GM10248 (cell line): ENCODE results near the gene MAP2K7.

ENCODE experiments used
- CTCF ChIA-PET: fragments of 300-600 bp; sonication (Branson Sonifier 250); formaldehyde crosslinking; extraction: SDS; loops from one replicate; lab custom pipeline; 2021; ENCODE audit warnings: antibody characterized with exemption; lab: Yijun Ruan, JAX
- POLR2A ChIA-PET: fragments of 350-650 bp; sonication (Branson Sonifier 250); formaldehyde crosslinking; extraction: SDS; loops from one replicate; lab custom pipeline; 2020; ENCODE audit warnings: antibody characterized with exemption; lab: Yijun Ruan, JAX
- DNase-seq: peaks from one replicate; pipeline ENCODE4 v3.0.0; 2012; ENCODE audit errors: extremely low spot score
- CTCF ChIP-seq: IDR thresholded peaks from 2 replicates; pipeline ENCODE4 v1.5.1; 2012; ENCODE audit warnings: mild to moderate bottlenecking, low read depth; ENCODE audit errors: extremely low read depth, missing control alignments, control extremely low read depth

Gene MAP2K7

GRCh38 chr19:7894612-7895309, 8.9 kb upstream of the MAP2K7 start:
- CTCF ChIA-PET, result interaction anchor here (1.0 to 2.1 kb wide), 5 partner anchors 9 to 42 kb away, joined by 3 to 6 read pairs (median 4); partner anchors contain the start of gene MAP2K7
- POLR2A ChIA-PET, result no interaction called here
- no peak for TF ChIP-seq CTCF
- DNase-seq, result no peak

- TF ChIP-seq CTCF, result no peak
- DNase-seq, result no peak
- POLR2A ChIA-PET, result no interaction called here
- CTCF ChIA-PET, result no interaction called here
Measured at GRCh38 chr19:7895565-7895964, 8.1 kb upstream of the MAP2K7 start.

- ChIA-PET CTCF (interaction anchor here (1.1 to 7.7 kb wide), 3 partner anchors 11 to 329 kb away, joined by 3 to 60 read pairs (median 4); no protein-coding TSS in a partner anchor), POLR2A (interaction anchor here (0.5 kb wide), 1 partner anchor 226 kb away, joined by 3 read pairs; no protein-coding TSS in a partner anchor)
Measured at GRCh38 chr19:7897292-7897691, 6.4 kb upstream of the MAP2K7 start.

GRCh38 chr19:7898967-7899366, 4.7 kb upstream of the MAP2K7 start:
- ChIA-PET POLR2A (no interaction called here), CTCF (interaction anchor here (1.1 to 7.7 kb wide), 4 partner anchors 10 to 48 kb away, joined by 3 to 60 read pairs (median 4); partner anchors contain the start of gene LRRC8E)
- TF ChIP-seq CTCF, result no peak
- DNase-seq, result no peak

More at GRCh38 chr19:7897292-7897691, 6.4 kb upstream of the MAP2K7 start:
- no peak for TF ChIP-seq CTCF
- DNase-seq, result no peak

- CTCF ChIA-PET, result interaction anchor here (1.0 to 7.7 kb wide), 7 partner anchors 11 to 332 kb away, joined by 3 to 60 read pairs (median 5); partner anchors contain the start of gene LRRC8E
- TF ChIP-seq CTCF, result no peak
- POLR2A ChIA-PET, result no interaction called here
- DNase-seq, result no peak
Measured at GRCh38 chr19:7899751-7900378, 3.8 kb upstream of the MAP2K7 start.

GRCh38 chr19:7900401-7900870, 3.2 kb upstream of the MAP2K7 start:
- ChIA-PET POLR2A (no interaction called here), CTCF (interaction anchor here (1.0 to 7.7 kb wide), 7 partner anchors 8 to 332 kb away, joined by 3 to 60 read pairs (median 5); no protein-coding TSS in a partner anchor)
- TF ChIP-seq CTCF, result no peak
- DNase-seq, result no peak
